Kasumi-1 (cell line): ENCODE measurements around the gene EFCAB10.
"Not testable (repeated sequence)": the region's sequence is repeated elsewhere in the genome, so short reads cannot be mapped to it uniquely, and the experiment has no call there.

Experiments used
- DNase-seq, 2 experiments: peaks; one replicate each; lab custom pipeline; 2025; lab: John Stamatoyannopoulos, UW

EFCAB10 gene

DNA sequence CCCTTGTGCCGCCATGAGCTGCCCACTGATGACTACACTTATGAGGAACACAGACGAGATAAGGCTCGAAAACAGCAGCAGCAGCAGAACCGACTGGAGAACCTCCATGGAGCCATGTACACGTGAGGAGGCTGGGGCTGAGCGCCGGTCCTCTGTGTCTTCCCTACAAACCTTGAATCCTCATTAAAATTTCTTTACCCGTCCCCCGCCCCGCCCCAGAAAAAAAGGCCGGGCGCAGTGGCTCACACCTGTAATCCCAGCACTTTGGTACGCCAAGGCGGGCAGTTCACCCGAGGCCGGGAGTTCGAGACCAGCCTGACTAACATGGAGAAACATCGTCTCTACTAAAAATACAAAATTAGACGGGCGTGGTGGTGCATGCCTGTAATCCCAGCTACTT is 50.7 kb downstream of the EFCAB10 start:
- DNase-seq: no peak

DNA sequence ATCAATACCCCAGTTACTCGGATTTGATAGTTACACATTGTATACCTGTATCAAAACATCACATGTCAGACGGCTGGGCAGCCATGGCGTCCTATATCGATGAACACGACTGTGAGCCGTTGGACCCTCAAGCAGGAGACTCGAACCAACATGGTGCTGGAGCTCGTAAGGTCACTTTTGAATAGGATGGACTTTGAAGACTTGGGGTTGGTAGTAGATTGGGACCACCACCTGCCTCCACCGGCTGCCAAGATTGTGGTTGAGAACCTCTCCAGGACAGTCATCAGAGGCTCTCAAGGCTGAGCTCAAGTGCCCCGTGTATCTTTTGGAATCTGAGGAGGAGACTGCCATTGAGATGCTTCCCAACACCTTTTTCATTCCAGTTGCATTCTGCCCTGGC is 51.2 kb downstream of the EFCAB10 start:
- DNase-seq: no peak

DNA sequence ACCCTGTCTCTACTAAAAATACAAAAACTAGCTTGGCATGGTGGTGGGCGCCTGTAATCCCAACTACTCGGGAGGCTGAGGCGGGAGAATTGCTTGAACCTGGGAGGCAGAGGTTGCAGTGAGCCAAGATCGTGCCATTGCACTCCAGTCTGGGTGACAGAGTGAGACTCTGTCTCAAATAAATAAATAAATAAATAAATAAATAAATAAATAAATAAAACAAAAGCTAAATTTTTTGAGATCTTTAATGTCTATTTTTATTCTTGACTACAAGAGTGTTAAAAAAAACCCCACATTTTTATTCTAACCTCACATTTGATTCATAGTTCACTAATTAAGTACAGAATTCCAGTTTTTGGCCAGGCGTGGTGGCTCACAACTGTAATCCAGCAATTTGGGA is 53.6 kb downstream of the EFCAB10 start:
- DNase-seq: not testable (repeated sequence)

GRCh38 chr7:105524840-105525239 is 56.5 kb downstream of the EFCAB10 start:
- no peak for DNase-seq

DNA sequence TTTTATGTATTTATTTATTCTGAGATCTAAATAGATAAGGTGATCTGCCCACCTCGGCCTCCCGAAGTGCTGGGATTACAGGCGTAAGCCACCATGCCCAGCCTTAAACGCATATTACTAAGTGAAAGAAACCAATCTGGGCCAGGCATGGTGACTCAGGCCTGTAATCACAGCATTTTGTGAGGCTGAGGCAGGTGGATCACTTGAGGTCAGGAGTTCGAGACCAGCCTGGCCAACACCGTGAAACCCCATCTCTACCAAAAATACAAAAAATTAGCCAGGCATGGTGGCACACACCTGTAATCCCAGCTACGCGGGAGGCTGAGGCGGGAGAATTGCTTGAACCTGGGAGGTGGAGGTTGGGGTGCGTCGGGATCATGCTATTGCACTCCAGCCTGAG is 56.9 kb downstream of the EFCAB10 start:
- DNase-seq: not testable (repeated sequence)

DNA sequence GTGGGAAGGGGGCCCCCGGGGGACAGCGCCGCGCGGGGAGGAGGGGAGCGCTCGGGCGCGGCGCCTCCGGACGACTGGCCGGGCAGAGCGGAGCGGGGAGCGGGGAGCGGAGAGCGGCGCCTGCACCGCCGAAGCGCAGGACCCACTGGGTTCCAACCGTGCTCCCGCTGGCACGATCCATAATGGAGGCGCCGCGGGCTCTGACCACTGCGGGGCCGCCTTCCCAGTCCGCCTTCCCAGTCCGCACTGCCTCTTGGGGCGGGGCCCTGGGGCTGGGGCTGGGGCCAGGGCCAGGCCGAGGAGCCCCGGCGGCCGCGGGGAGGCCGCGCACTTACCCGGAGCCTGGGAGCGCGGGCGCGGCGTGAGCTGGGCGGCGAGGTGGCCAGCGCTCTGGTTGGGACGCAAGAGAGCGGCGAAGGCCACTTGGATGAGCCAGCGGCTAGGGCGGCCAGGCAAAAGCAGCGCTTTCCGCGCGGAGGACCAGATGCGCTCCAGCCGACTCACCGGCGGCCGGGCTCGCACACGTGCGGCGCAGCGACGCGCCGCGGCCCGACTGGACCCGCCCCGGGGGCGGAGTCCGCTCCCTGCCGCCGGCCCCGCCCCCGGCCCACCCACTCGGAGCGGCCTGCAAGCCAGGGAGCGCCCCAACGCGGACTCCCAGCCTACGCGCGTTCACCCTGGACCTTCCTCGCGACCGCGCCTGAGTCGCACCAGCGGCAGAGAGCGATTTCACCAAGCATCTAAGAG is 59.4 kb downstream of the EFCAB10 start, which contains the start of gene PUS7:
Gene PUS7 (minus strand): TSS at position 555 of the 747 bp plus-strand sequence. CDS start 13,759 bp downstream, outside the sequence.
- DNase-seq: peak; percentile 79 to 85

- peak; percentile 29 to 48 for DNase-seq
Measured at GRCh38 chr7:105521027-105521716, 60.1 kb downstream of the EFCAB10 start.

DNA sequence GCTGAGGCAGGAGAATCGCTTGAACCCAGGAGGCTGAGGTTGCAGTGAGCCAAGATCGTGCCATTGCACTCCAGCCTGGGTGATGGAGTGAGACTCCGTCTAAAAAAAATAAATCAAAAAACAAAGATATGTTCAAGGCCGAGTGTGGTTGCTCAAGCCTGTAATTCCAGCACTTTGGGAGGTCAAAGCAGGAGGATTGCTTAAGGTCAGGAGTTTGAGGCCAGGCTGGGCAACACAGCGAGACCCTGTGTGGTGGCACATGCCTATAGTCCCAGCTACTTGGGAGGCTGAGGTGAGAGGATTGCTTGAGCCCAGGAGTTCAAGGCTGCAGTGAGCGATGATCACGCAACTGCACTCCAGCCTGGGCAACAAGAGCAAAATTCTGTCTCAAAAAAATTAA is 60.7 kb downstream of the EFCAB10 start:
- not testable (repeated sequence) for DNase-seq

DNA sequence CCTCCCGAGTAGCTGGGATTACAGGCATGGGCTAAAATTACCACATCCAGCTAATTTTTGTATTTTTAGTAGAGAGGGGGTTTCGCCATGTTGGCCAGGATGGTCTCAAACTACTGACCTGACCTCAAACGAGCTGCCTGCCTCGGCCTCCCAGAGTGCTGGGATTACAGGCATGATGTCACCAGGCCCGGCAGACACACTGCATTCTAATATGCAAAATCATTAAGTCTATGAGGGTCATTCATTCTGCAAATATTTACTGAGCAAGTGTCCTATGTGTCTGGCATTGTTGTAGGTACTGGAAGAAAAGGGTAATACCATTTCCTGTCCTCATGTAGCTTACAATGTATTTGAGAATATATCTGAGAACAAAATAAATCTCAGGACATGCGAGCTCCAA is 61.9 kb downstream of the EFCAB10 start:
- no peak for DNase-seq

DNA sequence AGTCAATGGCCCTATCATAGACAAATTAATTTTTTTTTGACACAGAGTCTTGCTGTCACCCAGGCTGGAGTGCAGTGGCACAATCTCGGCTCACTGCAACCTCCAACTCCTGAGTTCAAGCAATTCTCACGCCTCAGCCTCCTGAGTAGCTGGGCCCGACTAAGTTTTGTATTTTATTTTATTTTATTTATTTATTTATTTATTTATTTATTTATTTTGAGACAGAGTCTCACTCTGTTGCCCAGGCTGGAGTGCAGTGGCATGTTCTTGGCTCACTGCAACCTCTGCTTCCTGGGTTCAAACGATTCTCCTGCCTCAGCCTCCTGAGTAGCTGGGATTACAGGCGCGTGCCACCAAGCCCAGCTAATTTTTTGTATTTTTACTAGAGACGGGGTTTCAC is 65.7 kb downstream of the EFCAB10 start:
- not testable (repeated sequence) for DNase-seq
